Stimulated activated naive CD4-positive, alpha-beta T cell (primary cell): Measurements from ENCODE around the gene PAPSS2.

ENCODE experiments used
- DNase-seq, 6 experiments: peaks; one replicate each; lab custom pipeline; 2025; lab: John Stamatoyannopoulos, UW

The PAPSS2 gene

GRCh38 chr10:87671139-87671815 lies 11.6 kb downstream of the PAPSS2 start:
- no peak for DNase-seq

DNA sequence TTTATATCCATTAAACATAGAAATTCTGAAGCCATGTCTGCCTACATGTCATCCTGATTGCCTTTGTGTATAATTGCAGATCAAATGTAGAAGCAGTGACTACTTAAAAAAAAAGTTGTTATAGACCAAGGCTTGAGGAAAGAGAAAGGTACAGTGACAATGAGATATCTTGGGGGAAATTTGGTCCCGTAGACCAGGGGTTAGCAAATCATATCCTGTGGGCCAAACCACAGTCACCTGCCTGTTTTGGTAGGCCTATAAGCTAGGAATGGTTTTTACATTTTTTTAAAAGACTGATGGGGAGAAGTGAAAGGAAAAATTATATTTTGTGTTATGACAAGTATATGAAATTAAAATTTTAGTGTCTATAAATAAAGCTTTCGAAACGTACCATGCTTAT lies 12.9 kb downstream of the PAPSS2 start:
- no peak for DNase-seq

DNA sequence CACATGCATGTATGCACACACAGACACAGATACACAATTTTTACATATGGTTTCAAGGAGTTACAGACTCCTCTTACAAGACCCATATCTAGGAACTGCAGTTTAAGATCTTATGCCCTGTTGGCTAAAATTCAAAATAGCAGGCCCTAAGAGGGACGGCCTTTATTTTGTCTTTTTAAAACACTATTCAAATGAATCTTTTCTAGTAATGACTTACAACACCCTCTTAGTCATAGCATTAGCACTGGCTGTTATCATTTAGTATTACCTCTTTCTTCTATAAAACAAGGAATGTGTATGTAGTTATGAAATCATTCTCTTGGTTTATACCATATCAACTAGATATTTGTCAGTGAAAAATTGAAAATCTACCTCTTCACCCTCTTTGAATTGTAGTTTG lies 15.3 kb downstream of the PAPSS2 start:
- DNase-seq = no peak

DNA sequence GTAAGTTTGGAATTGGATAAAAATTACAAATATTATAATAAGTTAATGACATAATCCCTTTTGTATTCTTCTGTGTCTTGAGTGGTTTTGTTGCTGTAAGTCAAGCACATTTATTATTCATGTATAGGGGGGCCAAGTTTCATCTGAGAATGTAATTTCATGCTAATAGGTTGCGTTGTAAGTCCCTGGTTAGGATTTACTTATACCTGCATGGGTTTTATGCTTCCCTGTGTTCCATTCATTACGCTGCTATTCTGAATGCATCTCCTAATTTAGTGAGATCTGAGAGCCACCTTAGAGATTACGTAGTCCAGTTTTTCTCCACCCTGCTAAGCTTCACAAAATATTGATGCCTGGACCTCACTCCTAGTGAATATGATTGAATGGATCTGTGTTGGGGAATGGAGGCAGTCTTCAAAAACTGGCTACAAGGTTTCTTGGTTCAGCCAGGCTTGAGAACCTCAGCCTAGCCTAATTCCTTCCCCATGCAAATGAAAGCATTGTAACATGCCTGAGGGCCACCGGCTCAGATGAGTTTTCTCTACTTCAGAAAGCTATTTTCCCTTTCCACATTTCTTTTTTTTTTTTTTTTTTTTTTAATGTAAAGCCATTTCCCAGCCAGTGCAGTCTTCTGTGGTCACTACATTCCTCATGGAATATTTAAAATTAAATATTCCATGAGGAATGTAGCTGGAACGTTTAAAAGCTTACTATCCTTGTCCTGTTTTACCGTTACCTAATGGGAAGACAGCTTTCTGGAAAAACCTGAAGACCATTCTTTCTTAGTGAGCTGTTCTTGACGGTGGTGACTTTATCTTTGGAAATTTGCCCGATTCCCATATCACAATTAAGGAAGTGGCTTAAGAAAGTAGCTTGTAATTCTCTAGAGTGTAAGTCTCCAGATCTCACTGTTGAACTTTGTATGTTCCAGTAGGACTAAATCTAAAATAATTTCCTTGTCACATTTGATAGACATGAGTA lies 16.0 kb downstream of the PAPSS2 start:
- no peak for DNase-seq

DNA sequence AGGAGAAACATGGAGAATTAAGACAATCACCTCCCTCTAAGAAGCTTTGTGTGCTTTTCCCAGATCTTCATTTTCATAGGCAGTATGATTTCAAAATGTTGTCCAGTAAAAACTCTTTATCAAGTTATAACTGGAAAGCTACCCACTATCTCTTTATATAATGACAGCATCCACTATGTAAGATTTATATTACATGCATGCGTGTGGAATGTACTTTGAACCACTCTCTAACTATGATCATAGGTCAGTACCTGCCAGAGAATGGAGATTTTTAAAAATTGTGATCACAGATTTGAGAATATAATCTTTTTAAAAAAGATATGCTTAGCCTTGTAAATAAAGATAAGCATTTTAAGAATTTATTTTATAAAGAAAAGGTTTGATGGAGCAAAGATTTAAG lies 17.9 kb downstream of the PAPSS2 start:
- DNase-seq = no peak

DNA sequence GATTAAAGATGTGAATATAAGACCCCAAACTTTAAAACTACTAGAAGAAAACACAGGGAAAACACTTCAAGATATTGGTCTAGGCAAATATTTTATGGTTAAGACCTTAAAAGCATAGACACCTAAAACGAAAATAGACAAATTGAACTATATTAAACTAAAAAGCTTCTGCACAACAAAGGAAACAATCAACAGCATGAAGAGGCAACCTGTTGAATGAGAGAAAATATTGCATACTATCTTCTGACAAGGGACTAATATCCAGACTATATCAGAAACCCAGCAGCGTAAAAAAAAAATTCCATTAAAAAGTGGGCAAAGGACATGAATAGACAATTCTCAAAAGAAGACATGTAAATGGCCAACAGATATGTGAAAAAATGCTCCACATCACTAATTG lies 18.6 kb downstream of the PAPSS2 start:
- DNase-seq = no peak

- DNase-seq = no peak
Measured at GRCh38 chr10:87683356-87683755, 23.7 kb downstream of the PAPSS2 start.

GRCh38 chr10:87684001-87684638 lies 24.4 kb downstream of the PAPSS2 start:
- no peak for DNase-seq

DNA sequence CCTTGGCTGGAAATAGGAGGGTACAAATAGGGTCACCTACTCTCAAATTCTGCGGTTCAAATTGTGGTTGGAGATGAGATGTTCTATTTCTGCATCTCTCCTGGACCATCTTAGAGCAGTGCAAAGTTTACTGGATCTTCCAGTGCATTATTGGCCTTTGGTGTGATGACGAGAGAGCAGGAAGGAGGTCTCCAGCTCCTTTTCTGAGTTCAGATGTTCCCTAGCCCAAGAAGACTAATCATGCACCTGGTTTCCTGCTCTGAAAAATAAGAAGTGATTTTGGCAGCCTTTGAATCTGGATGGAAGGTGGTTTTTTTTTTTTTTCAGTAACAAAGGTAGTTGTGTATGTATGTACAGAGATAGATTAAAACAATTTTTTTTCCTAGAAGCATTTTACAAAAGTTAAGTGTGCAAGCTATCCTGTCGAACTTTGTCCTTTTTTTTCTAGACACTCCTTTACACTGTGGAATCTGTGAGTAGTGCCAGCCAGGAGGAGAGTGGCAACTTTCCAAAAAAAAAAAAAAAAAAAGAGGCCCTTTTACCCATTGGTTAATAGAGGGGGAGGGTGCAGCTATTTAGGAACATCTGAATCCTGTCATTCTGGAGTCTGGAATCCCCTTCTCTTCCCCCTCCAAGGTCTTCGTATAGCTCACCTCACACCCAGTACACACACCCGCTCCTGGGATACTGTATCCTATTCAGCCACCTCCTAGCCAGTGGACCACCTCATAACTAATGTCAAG lies 26.3 kb downstream of the PAPSS2 start:
- DNase-seq = no peak

DNA sequence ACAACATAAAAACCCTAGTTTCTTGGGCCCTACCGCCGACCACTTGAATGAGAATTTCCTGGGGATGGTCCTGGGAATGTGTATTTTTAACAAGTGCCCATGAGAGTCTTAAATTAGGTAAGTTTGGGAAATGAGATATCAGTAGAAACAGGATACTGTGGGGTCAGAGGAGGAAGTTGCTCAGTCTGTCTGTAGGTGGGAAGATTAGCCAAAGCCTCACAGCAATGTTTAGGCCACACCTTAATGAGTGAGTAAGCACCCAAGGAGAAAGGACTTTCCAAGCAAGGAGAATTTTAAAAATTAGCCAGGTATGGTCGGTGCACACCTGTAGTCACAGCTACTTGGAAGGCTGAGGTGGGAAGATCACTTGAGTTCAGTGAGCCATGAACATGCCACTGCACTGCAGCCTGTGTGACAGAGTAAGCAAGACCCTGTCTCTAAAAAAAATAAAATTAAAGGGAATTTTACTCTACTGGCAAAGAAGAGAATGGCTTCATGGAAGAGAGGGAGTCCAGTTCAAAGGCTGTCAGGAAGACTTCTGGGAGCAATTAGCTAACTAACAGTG lies 31.9 kb downstream of the PAPSS2 start:
- no peak for DNase-seq

- no peak for DNase-seq
Measured at GRCh38 chr10:87692956-87693484, 33.3 kb downstream of the PAPSS2 start.

DNA sequence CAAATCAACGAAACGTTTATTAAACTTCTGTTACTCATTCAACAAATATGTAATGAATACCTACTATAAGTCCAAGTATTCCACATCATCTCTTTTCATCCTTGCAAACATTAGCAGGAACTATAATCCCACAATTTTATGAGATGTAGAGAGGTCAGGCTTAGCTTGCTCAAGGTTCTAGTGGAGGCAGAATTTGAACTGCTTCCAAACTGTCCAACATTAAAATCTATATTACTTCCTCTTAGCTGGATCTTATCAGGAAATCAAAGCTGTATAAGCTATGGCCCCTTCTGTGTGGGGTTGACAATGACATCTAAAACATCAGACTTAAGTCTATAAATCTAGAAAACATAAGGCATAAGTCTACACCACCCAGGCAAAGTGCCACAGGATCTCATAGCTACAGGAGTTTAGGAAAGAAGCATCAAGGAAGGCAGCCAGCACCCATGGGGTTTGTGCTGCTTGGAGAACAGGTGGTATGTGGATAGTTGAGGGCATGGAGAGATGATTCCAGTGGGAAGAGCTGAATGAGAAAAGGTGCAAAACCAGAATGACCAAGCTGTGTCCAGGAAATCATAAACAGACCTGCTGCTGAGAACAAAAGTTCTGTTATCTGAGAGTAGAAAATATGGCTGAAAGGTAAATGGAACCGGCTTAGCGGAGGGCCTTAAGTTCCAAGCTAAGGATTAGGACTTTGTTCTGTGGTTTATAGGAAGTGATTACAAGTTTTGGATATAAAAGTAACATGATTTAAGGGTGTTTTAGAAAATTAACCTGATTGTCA lies 34.5 kb downstream of the PAPSS2 start:
- DNase-seq = no peak

- no peak for DNase-seq
Measured at GRCh38 chr10:87695074-87695473, 35.4 kb downstream of the PAPSS2 start.

GRCh38 chr10:87696922-87697745 lies 37.5 kb downstream of the PAPSS2 start:
- DNase-seq = no peak

GRCh38 chr10:87700031-87700796 lies 40.5 kb downstream of the PAPSS2 start:
- no peak for DNase-seq

- DNase-seq = no peak
Measured at GRCh38 chr10:87702260-87702972, 42.7 kb downstream of the PAPSS2 start.

- no peak for DNase-seq
Measured at GRCh38 chr10:87702973-87703294, 43.3 kb downstream of the PAPSS2 start.

- DNase-seq = no peak
Measured at GRCh38 chr10:87703771-87704170, 44.1 kb downstream of the PAPSS2 start.
